PC-3 (cell line): ENCODE measurements around the gene LSP1. TPM values are rescaled to one million over a fixed set of nuclear protein-coding genes. Genes with fewer than 3 reads are reported as not detected.
"Not testable (repeated sequence)": the region's sequence is repeated elsewhere in the genome, so short reads cannot be mapped to it uniquely, and the experiment has no call there.

Experiments used
- ATAC-seq: fragments of 200-7000 bp; cut with Tn5 transposase; 2 replicates; pipeline ENCODE4 v1.9.1; 2020; ENCODE audit warnings: mild to moderate bottlenecking, moderate library complexity
- BruUV-seq: library from RNA; stranded (reverse); fragments of 400-500 nt; replicated peaks from 2 replicates; lab custom pipeline; 2021; lab: Mats Ljungman, UMichigan
- CTCF ChIA-PET: fragments of 300-600 bp; sonication (Branson Sonifier 250); formaldehyde crosslinking; loops from one replicate; lab custom pipeline; 2022; ENCODE audit warnings: antibody characterized with exemption; lab: Charles Lee
- POLR2A ChIA-PET: fragments of 300-600 bp; sonication (Branson Sonifier 250); formaldehyde crosslinking; loops from one replicate; lab custom pipeline; 2022; ENCODE audit warnings: antibody characterized with exemption; ENCODE audit not compliant: unreplicated experiment; lab: Charles Lee
- DNase-seq: peaks from one replicate; pipeline ENCODE4 v3.0.0-alpha.2; 2015
- H2AFZ ChIP-seq: fragments of 300-600 bp; sonication (generic); 2 replicates; pipeline ENCODE4 v1.6.0; 2016; ENCODE audit warnings: antibody characterized with exemption, low read length
- H3F3A ChIP-seq: fragments of 300-600 bp; sonication (generic); one replicate; pipeline ENCODE4 v1.6.0; 2017; ENCODE audit warnings: antibody characterized with exemption, low read length, control low read depth, mild to moderate bottlenecking; ENCODE audit not compliant: unreplicated experiment
- H3K27ac ChIP-seq: fragments of 300-600 bp; sonication (generic); 2 replicates; pipeline ENCODE4 v1.5.1; 2016; ENCODE audit warnings: mild to moderate bottlenecking, low read length
- H3K27me3 ChIP-seq: fragments of 300-600 bp; sonication (generic); 2 replicates; pipeline ENCODE4 v1.6.1; 2016; ENCODE audit warnings: low read length, mixed read lengths
- H3K36me3 ChIP-seq: fragments of 300-600 bp; sonication (generic); 2 replicates; pipeline ENCODE4 v1.6.1; 2016; ENCODE audit warnings: low read depth, mixed run types, low read length, mixed read lengths
- H3K4me1 ChIP-seq: fragments of 300-600 bp; sonication (generic); 2 replicates; pipeline ENCODE4 v1.5.1; 2016; ENCODE audit warnings: low read length; ENCODE audit not compliant: insufficient read depth
- H3K4me2 ChIP-seq: fragments of 300-600 bp; sonication (generic); 2 replicates; pipeline ENCODE4 v1.6.0; 2016; ENCODE audit warnings: low read length
- H3K4me3 ChIP-seq: fragments of 300-600 bp; sonication (generic); 2 replicates; pipeline ENCODE4 v1.5.1; 2016; ENCODE audit warnings: mild to moderate bottlenecking, low read length, mixed read lengths
- H3K79me2 ChIP-seq: fragments of 300-600 bp; sonication (generic); 2 replicates; pipeline ENCODE4 v1.6.1; 2017; ENCODE audit warnings: low read length, mixed read lengths
- H3K9ac ChIP-seq: fragments of 300-600 bp; sonication (generic); 2 replicates; pipeline ENCODE4 v1.6.0; 2016; ENCODE audit warnings: mild to moderate bottlenecking, low read length
- H3K9me2 ChIP-seq: fragments of 300-600 bp; sonication (generic); replicated peaks from 2 replicates; pipeline ENCODE4 v1.6.1; 2016; ENCODE audit warnings: mixed run types, low read length, mixed read lengths
- H3K9me3 ChIP-seq: fragments of 300-600 bp; sonication (generic); 2 replicates; pipeline ENCODE4 v1.6.1; 2016; ENCODE audit warnings: low read length, mixed read lengths
- H4K20me1 ChIP-seq: fragments of 300-600 bp; sonication (generic); 2 replicates; pipeline ENCODE4 v1.6.1; 2016; ENCODE audit warnings: low read length, mixed read lengths
- EZH2 ChIP-seq: fragments of 300-600 bp; sonication (generic); IDR thresholded peaks from one replicate; pipeline ENCODE4 v1.6.1; 2017; ENCODE audit warnings: antibody characterized with exemption, mild to moderate bottlenecking, low read length; ENCODE audit not compliant: unreplicated experiment
- EZH2phosphoT487 ChIP-seq: fragments of 300-600 bp; sonication (generic); IDR thresholded peaks from 2 replicates; pipeline ENCODE4 v1.6.1; 2018; ENCODE audit warnings: mild to moderate bottlenecking, antibody characterized with exemption, low read length, borderline replicate concordance
- intact Hi-C: fragments of 100-400 bp; cut with micrococcal nuclease; formaldehyde crosslinking; loops from 2 replicates; pipeline ENCODE4 v1.9.0; 2023
- total RNA-seq: library from RNA; depleted of rRNA; stranded (reverse); fragments of >200 nt; gene quantifications from 2 replicates; pipeline ENCODE4 v1.2.3, GENCODE V29; 2014
- TF ChIP-seq, protein P1 (sequence below): fragments of 300-600 bp; sonication (generic); conservative IDR thresholded peaks from 2 replicates; pipeline ENCODE4 v1.5.1; 2017; ENCODE audit warnings: antibody characterized with exemption, low read depth, mild to moderate bottlenecking, low read length

The LSP1 gene
- total RNA-seq, 1 experiment from 2014 or later: not detected

DNA sequence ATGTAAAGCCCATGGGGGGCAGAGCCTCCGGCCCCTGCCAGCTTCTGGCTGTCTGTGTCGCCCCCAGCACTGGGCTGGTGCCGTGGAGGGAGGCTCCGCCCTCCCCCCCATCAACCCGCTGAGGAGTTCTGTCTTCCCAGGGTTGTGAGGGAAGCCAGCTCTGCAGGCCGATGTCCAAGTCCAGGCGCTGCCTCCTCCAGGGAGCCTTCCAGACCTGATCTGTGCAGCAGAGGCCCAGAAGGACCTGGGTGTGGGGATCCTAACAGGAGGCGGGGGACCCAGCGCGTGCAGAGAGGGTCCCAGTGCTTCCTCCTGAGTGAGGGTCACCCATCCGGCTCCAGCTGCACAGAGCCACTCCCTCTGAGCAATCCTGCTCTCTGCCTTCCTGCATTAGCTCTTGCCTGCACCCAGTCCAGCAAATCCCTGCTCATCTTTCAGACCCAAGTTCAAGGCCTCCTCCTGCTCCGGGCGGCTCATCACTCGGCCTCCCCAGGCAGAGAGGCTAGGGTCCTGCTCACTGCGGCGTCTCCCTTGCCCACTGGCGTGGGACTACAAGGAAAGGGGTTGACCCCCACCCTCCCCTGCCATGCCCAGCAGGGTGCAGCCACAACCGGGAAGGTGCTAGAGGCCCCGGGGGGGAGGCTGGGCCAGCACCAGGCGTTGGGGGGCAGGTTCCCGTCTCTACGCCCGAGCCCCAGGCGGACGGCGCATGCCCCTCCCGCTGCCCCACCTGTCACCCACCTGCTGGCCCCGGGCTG is 22.4 kb downstream of the LSP1 start:
- Histone ChIP-seq H3K9me2 (no peaks in the 10 kb centered on the region), H3K4me2 (no peak overlapping the region), H3K27ac (no peak overlapping the region), H3K4me1 (no peaks in the 10 kb centered on the region), H3K4me3 (no peak overlapping the region), H2AFZ (no peak overlapping the region), H3K27me3 (peaks cover 7% of the 10 kb centered on the region), H3K9me3 (no peaks in the 10 kb centered on the region), H3K9ac (no peak overlapping the region), H3K79me2 (no peaks in the 10 kb centered on the region), H3K36me3 (no peaks in the 10 kb centered on the region), H4K20me1 (no peaks in the 10 kb centered on the region), H3F3A (no peaks in the 10 kb centered on the region)
- ChIA-PET POLR2A (no interaction called here), CTCF (no interaction called here)
- DNase-seq: no peak
- TF ChIP-seq EZH2 (no peak), EZH2phosphoT487 (no peak)
- TF ChIP-seq, protein P1, sequence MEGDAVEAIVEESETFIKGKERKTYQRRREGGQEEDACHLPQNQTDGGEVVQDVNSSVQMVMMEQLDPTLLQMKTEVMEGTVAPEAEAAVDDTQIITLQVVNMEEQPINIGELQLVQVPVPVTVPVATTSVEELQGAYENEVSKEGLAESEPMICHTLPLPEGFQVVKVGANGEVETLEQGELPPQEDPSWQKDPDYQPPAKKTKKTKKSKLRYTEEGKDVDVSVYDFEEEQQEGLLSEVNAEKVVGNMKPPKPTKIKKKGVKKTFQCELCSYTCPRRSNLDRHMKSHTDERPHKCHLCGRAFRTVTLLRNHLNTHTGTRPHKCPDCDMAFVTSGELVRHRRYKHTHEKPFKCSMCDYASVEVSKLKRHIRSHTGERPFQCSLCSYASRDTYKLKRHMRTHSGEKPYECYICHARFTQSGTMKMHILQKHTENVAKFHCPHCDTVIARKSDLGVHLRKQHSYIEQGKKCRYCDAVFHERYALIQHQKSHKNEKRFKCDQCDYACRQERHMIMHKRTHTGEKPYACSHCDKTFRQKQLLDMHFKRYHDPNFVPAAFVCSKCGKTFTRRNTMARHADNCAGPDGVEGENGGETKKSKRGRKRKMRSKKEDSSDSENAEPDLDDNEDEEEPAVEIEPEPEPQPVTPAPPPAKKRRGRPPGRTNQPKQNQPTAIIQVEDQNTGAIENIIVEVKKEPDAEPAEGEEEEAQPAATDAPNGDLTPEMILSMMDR: no peak
- intact Hi-C loops: no loop called here
- BruUV-seq: no TSS peak
- ATAC-seq: no peak

DNA sequence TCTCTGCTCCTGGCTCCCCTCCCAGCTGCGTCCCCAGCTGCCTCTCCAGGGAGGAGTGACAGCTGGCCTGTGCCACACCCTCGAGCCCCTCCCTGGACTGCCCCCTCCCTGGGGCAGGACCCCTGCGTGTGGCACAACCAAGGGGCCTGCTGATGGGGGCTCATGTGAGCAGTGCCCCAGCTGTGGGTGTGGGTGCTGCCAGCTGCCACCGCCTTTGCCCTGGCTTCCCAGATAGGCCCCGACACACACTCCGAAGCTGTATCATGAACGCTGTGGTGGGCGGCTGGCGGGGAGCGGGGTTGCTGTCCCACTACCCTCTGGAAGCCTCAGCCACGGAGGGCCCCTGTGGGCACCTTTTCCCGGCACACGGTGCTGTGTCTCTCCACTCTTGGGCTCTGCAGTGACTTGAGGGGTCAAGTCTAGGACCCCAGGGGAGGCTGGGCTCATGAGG is 23.0 kb downstream of the LSP1 start:
- CTCF ChIA-PET: interaction anchor here (0.6 to 1.4 kb wide), 2 partner anchors 36 to 275 kb away, joined by 10 to 20 read pairs; no protein-coding TSS in a partner anchor
- H3K4me3 ChIP-seq, H3K4me1 ChIP-seq, H3K9me3 ChIP-seq, H2AFZ ChIP-seq, H3K27me3 ChIP-seq, POLR2A ChIA-PET, H3K4me2 ChIP-seq, H3K9ac ChIP-seq, H3F3A ChIP-seq, H3K9me2 ChIP-seq, intact Hi-C loops, H3K27ac ChIP-seq, H3K36me3 ChIP-seq, DNase-seq, H3K79me2 ChIP-seq, ATAC-seq, H4K20me1 ChIP-seq, BruUV-seq: not testable (repeated sequence)

DNA sequence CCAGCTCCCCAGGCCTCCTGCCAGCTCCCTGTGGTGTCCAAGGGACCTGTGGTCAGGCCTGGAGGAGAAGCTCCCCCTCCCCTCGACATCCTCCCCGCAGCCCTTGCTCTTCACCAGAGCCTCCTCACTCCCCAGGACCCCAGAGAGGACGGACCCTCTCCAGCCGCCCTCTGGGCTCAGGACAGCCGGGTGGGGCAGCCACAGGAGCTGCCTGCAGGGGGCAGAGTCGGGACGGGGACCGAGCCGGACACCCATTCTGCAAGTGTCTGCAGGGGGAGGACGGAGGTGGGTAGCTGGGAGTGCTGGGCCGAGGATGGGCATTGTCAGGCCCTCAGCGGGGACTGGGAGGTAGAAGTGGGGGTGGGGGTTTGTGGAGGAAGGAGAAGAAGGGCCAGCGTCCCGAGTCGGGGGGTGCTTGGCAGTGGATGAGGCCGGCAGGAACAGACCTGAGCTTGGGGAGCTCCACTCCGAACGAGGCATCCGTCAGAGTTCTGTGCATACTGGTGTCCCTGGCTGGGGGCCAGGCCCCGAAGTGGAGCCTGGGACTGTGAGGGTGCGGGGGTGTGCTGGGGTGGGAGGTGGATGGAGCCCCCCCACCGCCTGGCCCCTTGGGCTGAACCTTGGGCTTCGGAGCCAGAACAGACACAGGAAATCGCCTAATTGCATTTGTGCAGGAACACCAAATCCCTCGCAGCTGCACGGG is 23.6 kb downstream of the LSP1 start:
- TF ChIP-seq EZH2: no peak
- TF ChIP-seq, protein P1: peak; percentile 72
- BruUV-seq: no TSS peak

More for the DNA sequence above, 23.6 kb downstream of the LSP1 start:
- no peaks in the 10 kb centered on the region for H3F3A ChIP-seq
- DNase-seq (peak; percentile 46), ATAC-seq (0 out of 2 replicates have a peak, but pooled peaks have one; percentile 24)
- ChIA-PET CTCF (interaction anchor here (0.6 to 1.4 kb wide), 3 partner anchors 37 to 275 kb away, joined by 5 to 20 read pairs (median 10); no protein-coding TSS in a partner anchor), POLR2A (no interaction called here)
- H3K9me3 ChIP-seq: no peaks in the 10 kb centered on the region
- no peaks in the 10 kb centered on the region for H3K27me3 ChIP-seq
- no peaks in the 10 kb centered on the region for H3K79me2 ChIP-seq
- intact Hi-C loops: no loop called here
- no peaks in the 10 kb centered on the region for H3K4me1 ChIP-seq
- H3K4me3 ChIP-seq: no peak overlapping the region
- H2AFZ ChIP-seq: no peak overlapping the region
- no peaks in the 10 kb centered on the region for H3K9me2 ChIP-seq
- no peaks in the 10 kb centered on the region for H4K20me1 ChIP-seq
- H3K9ac ChIP-seq: no peak overlapping the region
- H3K27ac ChIP-seq: no peak overlapping the region
- peak overlapping the region; percentile 25 for H3K4me2 ChIP-seq
- H3K36me3 ChIP-seq: no peaks in the 10 kb centered on the region
